Measurements from ENCODE around the gene PAXIP1.
"Not testable (repeated sequence)": the region's sequence is repeated elsewhere in the genome, so short reads cannot be mapped to it uniquely, and the experiment has no call there.

PAXIP1 gene

DNA sequence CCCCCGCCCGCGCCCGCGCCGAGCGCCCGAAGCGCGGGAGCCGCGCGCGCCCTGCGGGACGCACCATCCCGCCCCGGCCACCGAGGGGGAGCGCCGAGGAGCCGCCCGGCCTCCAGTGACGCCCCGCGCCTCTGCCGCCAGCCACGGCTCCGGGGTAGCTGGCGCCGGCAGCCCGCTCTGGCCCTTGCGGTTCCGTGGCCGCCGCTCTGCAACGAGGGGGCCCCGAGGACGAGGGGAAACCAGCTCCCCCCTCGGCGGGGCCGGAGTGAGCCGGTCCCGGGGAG, at the start of gene PAXIP1:
Gene PAXIP1, minus strand, starts transcription at position 33 of the 284 bp plus-strand sequence. CDS start 195 bp downstream, outside the sequence.
- no peak for DNase-seq

DNA sequence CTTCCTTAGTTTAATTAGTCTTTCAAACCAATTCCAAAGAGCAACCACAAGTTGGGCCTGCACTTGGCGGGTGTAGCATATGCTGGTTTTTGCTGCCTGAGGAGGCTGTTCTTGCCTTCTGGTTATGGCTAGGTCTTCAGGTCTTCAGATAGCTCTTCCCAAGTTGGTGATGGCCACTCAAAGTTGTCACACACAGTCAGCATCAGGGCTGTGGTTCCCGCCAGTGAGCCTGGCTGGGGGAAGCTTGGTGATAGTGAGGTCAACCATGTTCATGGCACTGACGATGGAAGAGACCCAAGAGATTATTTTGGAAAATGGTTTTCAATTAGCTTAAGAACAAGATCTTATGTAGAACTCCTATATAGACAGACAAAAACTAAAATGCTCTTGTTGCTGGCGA, 48.4 kb upstream of the PAXIP1 start:
- DNase-seq = no peak

GRCh38 chr7:155048006-155048405, 45.1 kb upstream of the PAXIP1 start:
- no peak for DNase-seq

GRCh38 chr7:155043756-155044155, 40.8 kb upstream of the PAXIP1 start:
- DNase-seq = no peak

GRCh38 chr7:155038335-155038734, 35.4 kb upstream of the PAXIP1 start:
- no peak for DNase-seq

GRCh38 chr7:155034495-155034894, 31.6 kb upstream of the PAXIP1 start:
- DNase-seq = not testable (repeated sequence)

GRCh38 chr7:155032978-155033377, 30.1 kb upstream of the PAXIP1 start:
- DNase-seq = no peak

DNA sequence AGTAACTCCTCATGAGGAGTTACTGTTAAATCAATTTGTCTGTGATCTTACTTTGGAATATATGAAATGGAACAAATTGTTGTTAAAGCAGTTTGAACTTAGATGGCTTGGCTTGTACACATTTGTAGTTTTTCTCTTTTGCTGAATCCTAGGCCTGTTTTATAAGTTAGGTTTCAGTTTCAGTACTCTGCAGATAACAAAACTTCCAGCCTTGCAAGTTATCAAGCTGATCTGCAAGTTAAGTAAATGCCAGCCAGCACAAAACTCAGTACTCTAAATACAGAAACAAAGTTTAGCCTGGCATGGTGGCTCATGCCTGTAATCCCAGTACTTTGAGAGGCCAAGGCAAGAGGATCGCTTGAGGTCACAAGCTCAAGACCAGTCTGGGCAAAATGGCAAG, 25.0 kb upstream of the PAXIP1 start:
- no peak for DNase-seq

- DNase-seq = no peak
Observed at GRCh38 chr7:155021699-155022145, 18.8 kb upstream of the PAXIP1 start.

DNA sequence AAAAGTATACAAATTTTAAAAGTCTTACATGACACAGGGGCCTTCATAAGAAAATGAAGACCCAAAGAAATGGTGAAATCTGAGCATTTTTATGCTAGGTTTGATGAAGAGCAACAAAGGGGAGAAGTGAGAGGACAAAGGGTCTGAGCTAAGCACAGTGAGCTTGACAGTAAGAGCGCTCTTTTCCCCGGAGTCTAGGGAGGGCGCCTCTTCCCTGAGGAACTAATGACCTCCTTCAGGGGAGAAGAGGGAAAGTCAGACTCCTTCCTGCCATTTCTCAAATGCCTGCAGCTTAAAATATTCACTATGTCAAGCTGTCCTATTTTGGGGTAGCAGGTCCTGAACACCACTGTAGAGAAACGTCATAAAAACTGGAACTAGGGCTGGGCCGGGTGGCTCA, 18.1 kb upstream of the PAXIP1 start:
- no peak for DNase-seq

DNA sequence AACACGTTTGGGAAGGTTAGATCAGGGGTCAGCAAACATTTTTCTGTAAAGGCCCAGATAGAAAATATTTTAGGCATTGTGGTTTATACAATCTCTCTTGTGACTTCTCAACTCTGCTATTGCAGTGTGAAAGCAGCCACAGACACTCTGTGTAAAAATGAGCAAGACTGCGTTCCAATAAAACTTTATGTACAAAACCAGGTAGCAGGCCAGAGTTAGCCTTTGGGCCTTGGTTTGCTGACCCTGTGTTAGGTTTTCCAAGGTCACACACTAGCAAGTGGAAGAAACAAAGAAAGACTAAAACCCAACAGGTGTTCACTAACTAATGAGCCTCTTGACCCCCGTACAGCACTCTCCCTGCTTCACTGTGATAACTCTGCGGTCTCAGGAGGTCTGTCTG, 14.9 kb upstream of the PAXIP1 start:
- no peak for DNase-seq

- DNase-seq = no peak
Observed at GRCh38 chr7:155011086-155011485, 8.2 kb upstream of the PAXIP1 start.

- DNase-seq = peak; percentile 65
Observed at GRCh38 chr7:155009570-155010157, 6.7 kb upstream of the PAXIP1 start.

DNA sequence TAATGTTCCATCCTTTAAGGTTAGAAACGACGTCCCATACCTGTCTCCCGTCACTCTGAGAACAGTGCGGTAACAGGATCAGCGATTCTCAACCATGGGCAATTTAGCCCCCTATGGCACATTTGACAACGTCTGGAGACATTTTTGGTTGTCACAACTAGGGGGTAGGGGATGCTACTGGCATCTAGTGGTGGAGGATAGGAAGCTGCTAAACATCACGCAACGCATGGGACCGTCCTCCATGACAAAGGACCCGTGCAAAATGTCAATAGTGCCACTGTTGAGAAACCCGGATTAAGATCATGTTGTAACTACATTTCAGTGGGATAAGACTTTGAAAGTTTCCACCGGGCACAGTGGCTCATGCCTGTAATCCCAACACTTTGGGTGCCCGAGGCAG, 5.0 kb upstream of the PAXIP1 start:
- peak; percentile 73 for DNase-seq

- DNase-seq = peak; percentile 92
Observed at GRCh38 chr7:155003376-155004214, 671 bp upstream of the PAXIP1 start.

DNA sequence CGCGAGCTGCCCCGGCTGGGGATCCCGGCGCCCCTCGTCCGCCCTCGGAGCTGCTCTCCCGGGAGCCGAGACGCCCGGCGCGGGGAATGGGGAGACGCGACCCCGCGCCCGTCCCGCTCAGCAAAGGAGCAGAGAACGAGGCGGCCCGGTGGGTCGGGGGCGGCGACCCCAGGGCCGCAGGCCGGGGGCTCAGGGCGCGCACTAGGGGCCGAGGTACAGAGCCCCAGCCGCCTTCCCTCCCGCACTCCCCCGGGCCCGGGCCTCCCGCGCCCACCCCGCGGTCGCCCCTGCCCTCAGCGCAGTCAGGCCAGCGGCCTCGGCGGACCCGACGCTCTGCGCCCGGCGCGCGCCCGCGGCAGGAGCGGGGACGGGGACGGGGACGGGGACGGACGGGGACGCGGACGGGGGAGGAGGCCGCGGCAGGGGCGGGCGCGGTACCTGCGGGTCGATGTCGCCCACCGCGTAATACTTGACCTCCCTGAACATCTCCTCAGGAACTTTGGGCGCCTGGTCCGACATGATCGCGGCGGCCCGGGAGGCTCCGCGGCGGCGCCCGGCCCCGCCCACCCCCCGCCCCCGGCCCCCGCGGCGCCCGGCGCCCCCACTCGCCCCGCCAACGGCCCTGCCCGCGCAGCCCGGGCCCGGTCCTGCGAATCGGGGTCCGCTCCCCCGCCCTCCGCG, 373 bp downstream of the PAXIP1 start:
- DNase-seq = peak; percentile 85

GRCh38 chr7:155001756-155002410, 1.0 kb downstream of the PAXIP1 start:
- DNase-seq = peak; percentile 58

DNA sequence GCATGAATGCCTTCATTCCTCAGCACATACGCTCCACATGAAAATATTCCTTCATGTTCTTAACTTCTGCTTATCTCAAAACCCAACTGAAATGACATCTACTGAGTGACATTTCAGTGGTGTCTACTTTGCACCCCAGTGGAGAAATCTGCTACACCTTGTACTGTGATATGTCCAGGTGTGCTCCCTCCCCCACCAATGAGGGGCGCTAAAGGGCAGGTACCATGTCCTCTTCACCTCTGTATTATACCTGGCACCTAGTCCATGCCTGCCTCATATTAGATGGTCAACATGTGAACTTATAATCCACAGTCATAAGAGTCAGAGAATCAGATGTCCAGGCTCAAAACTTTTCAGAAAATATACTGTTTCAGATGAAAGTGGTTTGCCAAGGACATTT, 2.1 kb downstream of the PAXIP1 start:
- DNase-seq = no peak

DNA sequence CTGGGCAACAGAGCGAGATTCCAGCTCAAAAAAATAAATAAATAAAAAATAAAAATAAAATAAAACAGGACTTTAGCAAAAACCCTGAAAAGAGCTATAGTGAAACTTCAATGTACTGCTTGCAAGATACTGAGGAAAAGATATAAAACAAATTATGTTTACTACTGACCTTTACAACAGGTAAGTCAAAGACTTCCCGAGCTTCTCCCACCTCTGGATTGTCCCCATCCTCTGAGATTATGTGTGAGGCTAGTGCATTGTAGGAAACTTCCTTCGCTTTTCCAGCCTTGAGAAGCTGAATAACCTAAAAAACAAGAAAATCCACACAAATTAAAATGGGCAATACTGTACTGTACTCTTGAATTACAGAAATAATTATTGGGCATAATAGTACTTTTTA, 4.4 kb downstream of the PAXIP1 start:
- DNase-seq = no peak

- DNase-seq = no peak
Observed at GRCh38 chr7:154997840-154998370, 5.0 kb downstream of the PAXIP1 start.

- DNase-seq = no peak
Observed at GRCh38 chr7:154996756-154997155, 6.2 kb downstream of the PAXIP1 start.

DNA sequence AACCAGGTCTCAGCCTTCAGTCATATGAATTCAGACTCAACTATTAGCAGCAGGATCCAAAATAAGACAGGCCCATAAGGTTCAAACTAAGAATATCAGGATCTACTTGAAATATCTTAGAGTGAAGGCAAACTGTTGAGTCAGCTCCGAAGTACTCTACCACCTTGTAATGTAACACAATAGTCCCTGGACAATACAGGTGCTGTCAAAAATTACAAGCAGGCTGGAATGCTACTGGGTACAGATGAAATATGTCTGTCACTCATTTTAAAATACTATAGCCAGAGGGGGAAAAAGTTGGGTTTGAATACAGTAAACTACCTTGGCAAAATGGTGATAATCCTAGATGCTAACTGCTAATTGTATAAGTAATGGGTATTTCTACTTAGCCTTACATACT, 6.8 kb downstream of the PAXIP1 start:
- no peak for DNase-seq

DNA sequence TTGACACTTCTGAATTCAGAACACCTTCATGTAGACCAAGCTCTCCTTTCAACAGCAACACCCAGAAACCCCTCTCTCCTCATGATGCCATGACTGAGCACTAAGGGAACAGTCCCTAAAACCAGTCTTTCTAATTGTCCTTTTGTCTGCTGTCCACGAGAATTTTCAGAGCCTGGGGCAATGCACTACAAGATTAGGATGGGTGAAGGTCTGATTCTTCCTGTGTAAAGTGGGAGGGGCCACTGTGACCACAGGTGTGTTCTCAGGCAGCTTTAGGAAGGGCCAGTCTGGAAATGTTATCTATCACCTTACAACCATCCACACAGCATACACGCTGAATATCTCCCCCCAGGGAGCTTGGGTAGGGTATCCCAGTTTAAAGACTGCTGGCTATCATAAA, 7.9 kb downstream of the PAXIP1 start:
- no peak for DNase-seq

Measured in hematopoietic multipotent progenitor cell treated with erythropoietin and hydrocortisone succinate and interleukin-3 and kit ligand, for 4 days (in vitro differentiated cells).